ENCODE results near the gene RAB1A. TPM values are rescaled to one million over a fixed set of nuclear protein-coding genes. Genes with fewer than 3 reads are reported as not detected.

The RAB1A gene
- total and polyA plus RNA-seq, 9 of the 15 experiments (the other 6 are each of a cell fraction or from before 2014, with no cell fraction given) = 43.8 to 163 (median 67.7) TPM

GRCh38 chr2:65064728-65065552 is 65.0 kb downstream of the RAB1A start (continued):
- TF ChIP-seq SIN3A (IDR thresholded peaks at IDR 0.05; ENCODE audit: borderline replicate concordance in 2 of 2, control insufficient read depth in 1 of 2, low read depth in 2 of 2, low read length in 2 of 2) (no peak), ZNF282 (CRISPR knock-in tag; IDR thresholded peaks at IDR 0.05) (no peak), ZNF407 (IDR thresholded peaks at IDR 0.05; ENCODE audit: low read depth) (no peak), CEBPG (CRISPR knock-in tag; IDR thresholded peaks at IDR 0.05) (0 out of 2 replicates have a peak, but pooled peaks have one; percentile 31), CEBPG (tag; conservative IDR thresholded peaks at IDR 0.05 in 1 of 2, IDR thresholded peaks at IDR 0.05 in 1 of 2) (0 out of 4 replicates have a peak, but pooled peaks of 1 of the 2 experiments have one; percentile 35), PRMT5 (CRISPR knock-in tag; IDR thresholded peaks at IDR 0.05) (no peak), ZNF766 (CRISPR knock-in tag; conservative IDR thresholded peaks at IDR 0.05) (no peak), GTF2B (IDR thresholded peaks at IDR 0.05; ENCODE audit: extremely low read depth, insufficient read length) (no peak), ARID1B (IDR thresholded peaks at IDR 0.05) (peak; percentile 54), TAF9B (IDR thresholded peaks at IDR 0.05; ENCODE audit: partially characterized antibody) (no peak), ZNF444 (CRISPR knock-in tag; IDR thresholded peaks at IDR 0.05) (no peak), ZZZ3 (IDR thresholded peaks at IDR 0.05) (no peak), ZNF175 (CRISPR knock-in tag; IDR thresholded peaks at IDR 0.05; ENCODE audit: low read depth) (no peak), MCM5 (IDR thresholded peaks at IDR 0.05; ENCODE audit: low read depth) (no peak), ELF4 (CRISPR knock-in tag; IDR thresholded peaks at IDR 0.05) (no peak), SREBF1 (IDR thresholded peaks at IDR 0.05; ENCODE audit: borderline replicate concordance, low read depth, low read length) (no peak), NR1H2 (CRISPR knock-in tag; IDR thresholded peaks at IDR 0.05) (no peak), ZFP36 (IDR thresholded peaks at IDR 0.05; ENCODE audit: low read depth, low read length, partially characterized antibody) (no peak), NELFE (IDR thresholded peaks at IDR 0.05; ENCODE audit: insufficient read depth, insufficient read length) (no peak), BCL6 (CRISPR knock-in tag; IDR thresholded peaks at IDR 0.05) (no peak), EP400 (IDR thresholded peaks at IDR 0.05) (peak; percentile 53)

All from K562 (cell line).